T-helper 22 cell (primary cell): ENCODE measurements around the gene SLX9.
"Not testable (repeated sequence)": the region's sequence is repeated elsewhere in the genome, so short reads cannot be mapped to it uniquely, and the experiment has no call there.

Experiments used
- DNase-seq: peaks from one replicate; pipeline ENCODE4 v3.0.0-alpha.2; 2020; ENCODE audit warnings: low read depth

SLX9 gene

GRCh38 chr21:44902268-44903049 lies 37.4 kb upstream of the SLX9 start:
- no peak for DNase-seq

DNA sequence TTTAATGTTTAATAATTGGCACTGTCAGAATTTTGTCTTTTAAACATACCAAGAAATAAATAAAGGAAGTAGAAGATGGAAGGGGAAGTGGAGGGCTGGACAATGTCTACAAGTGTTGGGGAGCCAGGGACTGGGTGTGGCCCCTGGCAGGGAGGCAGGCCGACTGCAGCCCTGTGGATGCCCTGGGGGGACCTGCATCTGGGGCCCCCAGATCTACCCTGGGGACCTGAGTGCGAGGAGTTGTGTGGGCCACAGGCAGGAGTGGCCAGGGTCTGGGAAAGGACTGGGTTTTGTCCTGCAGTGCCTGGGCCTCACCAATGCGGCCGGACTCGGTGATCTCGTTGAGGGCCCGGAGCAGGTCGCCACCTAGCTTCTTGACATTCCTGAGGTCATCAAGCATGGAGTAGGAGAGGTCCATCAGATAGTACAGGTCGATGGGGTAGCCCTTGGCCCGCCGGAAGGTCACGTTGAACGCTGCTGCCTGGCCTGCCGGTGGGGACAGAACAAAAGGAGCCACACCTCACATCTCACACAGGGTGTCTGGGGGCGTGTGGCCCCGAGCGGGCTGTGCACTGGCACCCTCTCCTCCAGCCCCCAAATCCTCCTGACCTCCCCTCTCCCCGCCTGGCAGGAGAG lies 36.7 kb upstream of the SLX9 start:
- no peak for DNase-seq

DNA sequence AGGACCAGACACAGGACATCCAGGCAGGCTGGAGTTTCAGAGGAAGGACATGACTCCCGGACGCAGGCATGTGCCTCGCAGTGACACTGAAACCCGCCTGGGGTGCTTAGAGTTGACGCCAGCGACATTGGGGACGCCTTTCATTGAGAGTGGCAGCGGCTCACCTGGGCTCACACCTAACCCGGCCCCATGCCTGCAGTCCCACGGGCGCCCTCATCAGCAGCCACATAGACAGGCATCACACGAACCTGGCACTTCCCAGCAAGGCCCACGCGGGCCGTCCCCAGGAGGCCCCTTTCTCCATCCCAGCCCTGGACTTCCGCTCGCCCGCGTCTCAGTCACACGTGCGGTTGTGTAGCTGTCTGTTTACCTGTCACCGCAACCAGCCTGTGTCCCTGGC lies 36.1 kb upstream of the SLX9 start:
- DNase-seq = no peak

DNA sequence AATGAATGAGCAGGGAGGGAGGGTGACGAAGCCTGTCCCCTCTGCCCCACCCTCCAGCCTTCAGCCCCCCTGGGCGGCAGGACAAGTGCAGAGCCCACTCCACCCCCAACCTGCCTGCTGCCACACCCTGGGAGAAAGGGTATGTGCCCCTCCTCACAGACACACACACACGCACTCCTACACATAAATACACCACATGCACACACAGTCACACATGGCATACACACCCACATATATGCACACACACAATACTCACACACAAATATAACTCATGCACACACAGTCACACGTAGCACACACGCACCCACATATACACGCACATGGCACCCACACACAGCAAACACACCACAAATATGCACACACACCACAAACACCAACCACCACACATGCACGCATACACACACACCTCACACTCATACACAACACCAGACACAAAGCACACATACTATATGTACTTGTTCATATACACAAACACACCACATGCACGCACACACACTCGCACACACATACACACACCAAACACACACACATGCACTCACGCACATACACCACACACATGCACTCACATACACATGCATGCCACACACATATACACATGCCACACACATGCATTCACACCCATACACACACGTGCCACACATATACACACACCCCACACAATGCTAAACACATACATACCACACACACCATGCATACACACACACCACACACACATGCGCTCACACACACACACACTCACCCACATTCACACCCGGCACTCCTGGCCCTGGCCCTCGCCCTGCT lies 35.5 kb upstream of the SLX9 start:
- DNase-seq = no peak

GRCh38 chr21:44905016-44905727 lies 34.7 kb upstream of the SLX9 start:
- DNase-seq = no peak

DNA sequence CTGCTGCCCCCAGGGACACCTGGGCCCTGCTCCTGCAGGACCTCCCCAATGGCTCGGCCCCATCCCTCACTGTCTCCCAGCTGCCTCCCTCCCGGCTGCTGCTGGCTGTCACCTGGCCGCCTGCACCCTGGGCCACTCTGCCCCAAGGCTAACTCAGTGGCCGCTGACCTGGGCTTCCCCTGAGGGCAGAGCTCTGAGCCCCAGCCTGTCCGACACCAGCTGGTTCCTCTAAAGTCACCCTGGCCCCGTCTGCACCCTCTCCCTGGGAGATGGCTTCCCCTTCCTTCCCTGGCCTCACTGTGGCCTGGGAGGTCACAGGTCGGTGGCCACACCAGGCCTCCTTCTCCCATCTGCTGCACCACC lies 34.1 kb upstream of the SLX9 start:
- no peak for DNase-seq

DNA sequence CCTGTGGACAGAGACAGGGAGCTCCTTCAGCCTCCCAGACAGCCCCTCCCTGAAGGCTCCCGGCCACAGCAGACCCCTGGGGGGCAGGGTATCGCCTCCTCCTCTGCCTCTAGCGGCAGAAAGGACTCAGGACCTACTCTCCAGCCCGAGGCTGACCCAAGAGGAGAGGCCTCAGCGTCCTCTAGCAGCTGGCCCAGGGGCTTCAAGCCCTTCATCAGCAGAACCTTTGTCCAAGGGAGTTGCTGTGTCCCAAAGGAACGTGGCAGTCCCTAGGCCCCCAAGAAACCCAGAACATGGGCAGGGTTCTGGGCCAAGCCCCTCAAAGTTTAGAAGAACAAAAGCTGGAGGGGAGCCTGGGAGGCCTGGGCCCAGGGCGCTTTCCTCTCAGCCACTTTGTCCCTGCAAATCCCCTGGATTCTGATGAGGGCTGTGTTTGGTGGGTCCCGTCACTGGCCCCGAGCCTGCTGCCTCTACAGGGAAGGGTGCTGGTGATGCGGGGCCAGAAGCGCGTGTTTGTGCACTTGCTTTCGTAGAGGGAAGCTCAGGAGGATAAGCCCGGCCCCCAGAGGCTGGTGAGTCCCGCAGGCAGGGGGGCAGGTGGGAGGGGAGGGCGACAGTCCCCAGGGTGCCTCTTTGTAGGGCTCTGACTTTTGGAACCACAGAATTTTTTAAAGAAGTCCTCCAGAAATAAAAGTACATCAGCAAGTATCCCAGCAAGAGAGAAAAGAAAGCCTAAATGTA lies 32.4 kb upstream of the SLX9 start:
- DNase-seq = no peak

- no peak for DNase-seq
Observed at GRCh38 chr21:44907966-44908895, 31.6 kb upstream of the SLX9 start.

- DNase-seq = no peak
Observed at GRCh38 chr21:44908908-44909307, 30.9 kb upstream of the SLX9 start.

- no peak for DNase-seq
Observed at GRCh38 chr21:44909719-44910118, 30.1 kb upstream of the SLX9 start.

GRCh38 chr21:44910229-44911067 lies 29.4 kb upstream of the SLX9 start:
- no peak for DNase-seq

- no peak for DNase-seq
Observed at GRCh38 chr21:44911068-44911383, 28.8 kb upstream of the SLX9 start.

DNA sequence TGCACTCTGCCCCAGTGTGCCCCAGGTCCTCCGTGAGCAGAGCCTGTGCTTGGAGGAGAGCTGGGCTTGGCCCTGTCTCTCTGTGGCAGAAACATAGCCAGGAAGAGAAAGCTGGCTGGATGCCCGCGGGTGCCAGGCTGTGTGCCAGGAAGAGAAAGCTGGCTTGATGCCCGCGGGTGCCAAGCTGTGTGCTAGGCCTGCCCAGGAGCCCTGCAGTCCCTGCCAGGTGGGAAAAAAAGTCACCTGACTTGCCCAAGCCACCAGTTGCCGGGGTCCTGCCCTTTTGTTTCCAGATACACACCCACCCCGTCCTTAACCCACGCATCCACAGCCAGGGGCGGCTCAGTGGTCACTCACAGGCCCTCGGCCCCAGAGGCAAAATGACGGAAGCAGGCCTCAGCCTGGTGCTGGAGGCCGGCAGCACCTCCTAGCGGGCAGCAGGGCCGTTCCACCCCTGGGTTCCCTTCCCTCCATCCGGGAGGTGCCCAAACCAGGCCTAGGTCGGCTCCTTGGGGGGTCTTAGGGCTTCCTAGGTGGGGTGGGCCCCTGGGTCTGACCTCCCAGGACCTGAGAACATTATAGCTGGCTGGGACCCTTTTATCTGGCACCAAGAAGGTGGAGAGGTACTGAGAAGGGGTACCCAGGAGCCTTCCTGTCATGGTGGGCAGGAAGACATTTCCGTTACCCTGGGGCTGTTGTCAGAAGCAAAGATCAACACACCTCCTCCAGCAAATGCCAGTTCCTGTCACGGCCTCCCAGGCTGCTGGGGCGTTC lies 28.3 kb upstream of the SLX9 start:
- peak; percentile 37 for DNase-seq

DNA sequence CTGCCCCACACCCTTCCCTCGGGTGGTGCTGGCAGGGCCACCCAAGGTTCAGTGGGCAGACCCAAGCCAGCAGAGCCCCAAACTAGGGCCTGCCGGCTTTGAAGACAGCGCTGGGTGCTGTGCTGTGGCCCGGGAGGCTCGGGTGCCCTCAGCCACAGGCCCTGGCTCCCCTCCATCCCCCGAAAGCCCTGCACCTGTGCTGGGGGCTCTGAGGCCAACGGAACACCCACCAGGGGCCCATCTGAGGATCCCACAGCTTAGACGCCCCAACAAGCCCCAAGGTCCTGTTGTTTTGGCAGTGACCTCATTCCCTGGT lies 27.7 kb upstream of the SLX9 start:
- no peak for DNase-seq

DNA sequence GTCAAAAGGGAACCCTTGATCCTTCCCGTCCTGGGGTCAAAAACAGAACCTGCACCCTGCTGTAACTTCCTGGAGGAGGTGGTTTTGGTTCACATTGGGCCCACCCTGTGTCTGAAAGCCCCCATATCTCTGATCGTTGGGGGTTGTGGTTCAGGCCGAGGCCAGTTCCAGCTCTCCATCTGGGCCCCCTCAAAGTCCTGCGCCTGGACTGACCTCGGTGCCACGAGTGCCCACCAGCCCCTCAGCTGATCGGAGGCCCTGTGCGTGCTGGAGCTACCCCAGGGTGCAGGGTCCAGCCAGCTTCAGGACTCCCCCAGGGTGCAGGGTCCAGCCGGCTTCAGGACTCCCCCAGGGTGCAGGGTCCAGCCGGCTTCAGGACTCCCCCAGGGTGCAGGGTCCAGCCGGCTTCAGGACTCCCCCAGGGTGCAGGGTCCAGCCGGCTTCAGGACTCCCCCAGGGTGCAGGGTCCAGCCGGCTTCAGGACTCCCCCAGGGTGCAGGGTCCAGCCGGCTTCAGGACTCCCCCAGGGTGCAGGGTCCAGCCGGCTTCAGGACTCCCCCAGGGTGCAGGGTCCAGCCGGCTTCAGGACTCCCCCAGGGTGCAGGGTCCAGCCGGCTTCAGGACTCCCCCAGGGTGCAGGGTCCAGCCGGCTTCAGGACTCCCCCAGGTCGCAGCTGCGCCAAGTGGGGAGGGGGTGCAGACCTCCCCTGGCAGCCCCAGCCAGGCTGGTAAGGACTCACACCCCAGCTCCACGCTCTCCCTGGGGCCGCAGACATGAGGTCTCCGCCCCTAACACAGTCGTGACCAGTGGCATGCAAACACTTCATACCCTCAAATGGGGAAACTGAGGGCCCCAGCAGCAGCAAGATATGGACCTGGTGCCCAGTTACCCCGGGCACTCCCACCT lies 27.1 kb upstream of the SLX9 start:
- DNase-seq = not testable (repeated sequence)

GRCh38 chr21:44913425-44914175 lies 26.2 kb upstream of the SLX9 start:
- DNase-seq = no peak

GRCh38 chr21:44914176-44914874 lies 25.5 kb upstream of the SLX9 start:
- peak; percentile 25 for DNase-seq
